Measurements from ENCODE around the gene ZNF687.
A peak's percentile ranks its signal among the peaks of the same experiment; 100 is the strongest.

ZNF687 gene

DNA sequence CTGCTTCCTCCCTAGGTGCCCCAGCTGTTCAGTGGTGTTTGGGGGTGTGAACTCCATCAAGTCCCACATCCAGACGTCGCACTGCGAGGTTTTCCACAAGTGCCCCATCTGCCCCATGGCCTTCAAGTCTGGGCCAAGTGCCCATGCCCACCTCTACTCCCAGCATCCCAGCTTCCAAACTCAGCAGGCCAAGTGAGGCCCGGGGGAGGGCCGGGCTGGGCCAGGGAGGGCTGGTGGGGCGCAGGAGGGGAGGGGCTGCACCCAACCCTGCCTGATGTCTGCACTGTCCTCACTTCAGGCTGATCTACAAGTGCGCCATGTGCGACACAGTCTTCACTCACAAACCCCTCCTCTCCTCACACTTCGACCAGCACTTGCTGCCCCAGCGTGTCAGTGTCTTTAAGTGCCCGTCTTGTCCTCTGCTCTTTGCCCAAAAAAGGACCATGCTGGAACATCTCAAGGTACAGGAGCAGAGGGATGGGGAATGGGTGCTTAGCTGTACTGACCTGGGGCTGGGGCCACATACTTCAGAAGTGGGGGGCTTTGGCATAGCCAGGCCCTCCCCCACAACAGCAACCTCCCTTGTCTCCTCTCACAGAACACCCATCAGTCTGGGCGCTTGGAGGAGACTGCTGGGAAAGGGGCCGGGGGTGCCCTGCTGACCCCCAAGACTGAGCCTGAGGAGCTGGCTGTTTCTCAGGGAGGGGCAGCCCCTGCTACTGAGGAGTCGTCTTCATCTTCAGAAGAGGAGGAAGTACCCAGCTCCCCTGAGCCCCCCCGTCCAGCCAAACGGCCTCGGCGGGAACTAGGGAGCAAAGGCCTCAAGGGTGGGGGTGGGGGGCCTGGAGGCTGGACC is 7.2 kb downstream of the ZNF687 start:
- Mint-ChIP-seq H3K36me3 (peaks cover 99% of the 10 kb centered on the region), H3K27ac (peak overlapping the region; percentile 91), H3K9me3 (no peaks in the 10 kb centered on the region), H3K4me3 (no peak overlapping the region), H3K4me1 (peaks cover 45% of the 10 kb centered on the region)
- DNase-seq (ENCODE audit: low spot score in 2 of 2): no peak
- no peak for ATAC-seq

DNA sequence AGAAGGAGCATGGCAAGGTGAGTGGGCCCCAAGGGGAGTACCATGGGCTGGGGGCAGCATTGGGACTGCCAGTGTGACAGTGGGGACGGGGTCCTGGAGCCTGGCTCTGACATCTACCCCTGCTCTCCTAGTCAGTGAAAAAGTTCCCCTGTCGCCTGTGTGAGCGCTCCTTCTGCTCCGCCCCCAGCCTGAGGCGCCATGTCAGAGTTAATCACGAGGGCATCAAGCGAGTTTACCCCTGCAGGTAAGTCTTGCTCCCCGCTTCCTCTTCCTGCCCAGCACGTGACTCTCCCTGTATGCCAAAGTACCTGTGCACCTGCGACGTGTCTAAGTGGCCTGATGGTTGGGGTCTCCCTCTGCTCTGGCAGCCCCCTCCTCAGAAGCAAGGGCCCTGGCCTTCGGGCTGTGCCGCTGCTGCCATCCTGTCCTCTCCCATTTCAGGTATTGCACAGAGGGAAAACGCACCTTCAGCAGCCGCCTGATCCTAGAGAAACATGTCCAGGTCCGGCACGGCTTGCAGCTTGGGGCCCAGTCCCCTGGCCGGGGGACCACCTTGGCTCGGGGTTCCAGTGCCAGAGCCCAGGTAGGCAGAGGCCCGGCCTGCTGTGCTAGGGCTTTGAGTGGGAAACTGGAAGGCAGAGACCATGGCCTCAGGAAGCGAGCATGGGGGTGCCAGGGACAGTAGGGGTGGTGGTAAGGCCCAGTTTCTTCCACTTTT is 8.1 kb downstream of the ZNF687 start:
- DNase-seq (ENCODE audit: low spot score in 2 of 2): no peak
- Mint-ChIP-seq H3K4me3 (no peak overlapping the region), H3K4me1 (peaks cover 40% of the 10 kb centered on the region), H3K27ac (peak overlapping the region; percentile 91), H3K9me3 (no peaks in the 10 kb centered on the region), H3K36me3 (peaks cover 99% of the 10 kb centered on the region)
- no peak for ATAC-seq

DNA sequence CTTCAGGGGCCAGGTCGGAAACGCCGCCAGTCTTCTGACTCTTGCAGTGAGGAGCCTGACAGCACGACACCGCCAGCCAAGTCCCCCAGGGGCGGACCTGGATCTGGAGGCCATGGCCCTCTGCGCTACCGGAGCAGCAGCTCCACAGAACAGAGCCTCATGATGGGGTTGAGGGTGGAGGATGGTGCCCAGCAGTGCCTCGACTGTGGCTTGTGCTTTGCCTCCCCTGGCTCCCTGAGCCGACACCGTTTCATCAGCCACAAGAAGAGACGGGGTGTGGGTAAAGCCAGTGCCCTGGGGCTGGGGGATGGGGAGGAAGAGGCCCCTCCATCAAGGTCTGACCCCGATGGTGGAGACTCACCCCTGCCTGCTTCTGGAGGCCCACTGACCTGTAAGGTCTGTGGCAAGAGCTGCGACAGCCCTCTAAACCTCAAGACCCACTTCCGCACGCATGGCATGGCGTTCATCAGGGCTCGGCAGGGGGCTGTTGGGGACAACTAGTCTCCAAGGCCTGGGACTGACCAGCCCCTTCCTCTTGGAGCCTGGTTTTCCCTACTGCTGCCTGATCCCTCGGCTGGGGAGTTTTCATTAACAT is 8.7 kb downstream of the ZNF687 start:
- ATAC-seq (peak; percentile 17), DNase-seq (ENCODE audit: low spot score in 2 of 2) (no peak)
- Mint-ChIP-seq H3K36me3 (peaks cover 99% of the 10 kb centered on the region), H3K9me3 (no peaks in the 10 kb centered on the region), H3K4me1 (peaks cover 38% of the 10 kb centered on the region), H3K27ac (peak overlapping the region; percentile 91), H3K4me3 (no peak overlapping the region)

DNA sequence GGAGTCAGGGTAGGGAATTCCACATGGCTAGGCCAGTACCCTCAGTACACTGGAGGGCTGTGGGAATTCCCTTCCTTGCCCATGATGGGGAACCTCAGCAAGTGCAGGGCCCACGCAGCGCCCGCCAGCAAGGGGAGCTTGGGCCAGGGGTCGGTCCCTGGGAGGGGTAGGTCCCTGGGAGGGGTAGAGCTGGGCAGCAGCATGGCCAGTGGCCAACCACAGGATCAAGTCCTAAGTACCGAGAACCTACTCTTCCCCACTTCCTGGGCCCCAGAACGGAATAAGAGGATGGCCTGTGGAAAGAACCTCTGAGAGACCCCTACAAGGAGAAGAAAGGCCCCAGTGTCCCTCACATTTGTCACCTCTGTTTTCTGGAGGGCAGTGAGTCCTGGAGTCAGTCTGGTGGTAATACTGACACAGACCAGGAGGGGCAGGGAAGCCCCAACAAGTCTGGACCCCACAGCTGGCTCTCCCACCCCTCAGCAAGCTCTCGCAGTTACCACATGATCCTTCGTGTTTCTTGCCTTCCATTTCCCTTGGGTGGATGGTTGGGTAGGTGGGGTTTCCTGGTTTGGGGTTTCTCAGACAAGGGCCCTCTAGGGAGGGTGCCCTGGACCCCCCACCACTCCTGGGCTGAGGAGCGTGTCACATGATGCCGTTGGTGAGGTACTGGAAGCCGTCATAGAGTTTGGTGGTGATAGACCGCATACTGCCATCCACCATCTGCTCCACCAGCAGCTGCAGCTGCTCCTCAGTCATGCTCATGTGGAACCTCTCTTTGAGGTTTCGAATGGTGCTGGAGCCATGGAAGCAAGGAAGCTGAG is 10.3 kb downstream of the ZNF687 start:
- Mint-ChIP-seq H3K4me1 (peaks cover 27% of the 10 kb centered on the region), H3K27ac (peak overlapping the region; percentile 70), H3K36me3 (peaks cover 99% of the 10 kb centered on the region), H3K4me3 (no peak overlapping the region), H3K9me3 (no peaks in the 10 kb centered on the region)
- ATAC-seq: peak; percentile 11
- DNase-seq (ENCODE audit: low spot score in 2 of 2): no peak

DNA sequence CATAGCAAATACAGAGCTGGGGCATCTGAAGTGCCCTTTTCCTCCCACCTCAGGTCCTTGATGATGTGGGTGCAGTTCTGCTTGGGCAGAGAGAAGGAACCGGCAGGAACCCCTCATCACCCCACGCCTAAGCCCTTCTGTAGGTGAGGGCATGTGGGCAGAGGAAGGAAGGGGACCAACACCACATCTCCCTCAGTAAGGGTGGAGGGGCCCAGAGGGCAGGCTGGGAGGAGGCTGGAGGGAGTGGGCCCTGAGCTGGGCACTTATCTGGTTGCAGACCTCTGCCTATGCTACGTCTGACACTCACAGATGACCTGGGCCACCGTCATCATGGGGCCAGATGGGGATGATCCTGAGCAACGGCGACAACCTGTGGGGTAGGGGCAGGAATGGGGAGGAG is 11.0 kb downstream of the ZNF687 start:
- H3K36me3 Mint-ChIP-seq: peaks cover 99% of the 10 kb centered on the region
- DNase-seq (ENCODE audit: low spot score in 2 of 2): no peak
- H3K27ac Mint-ChIP-seq: peak overlapping the region; percentile 70
- no peaks in the 10 kb centered on the region for H3K9me3 Mint-ChIP-seq
- ATAC-seq: no peak
- no peak overlapping the region for H3K4me3 Mint-ChIP-seq
- peaks cover 27% of the 10 kb centered on the region for H3K4me1 Mint-ChIP-seq

DNA sequence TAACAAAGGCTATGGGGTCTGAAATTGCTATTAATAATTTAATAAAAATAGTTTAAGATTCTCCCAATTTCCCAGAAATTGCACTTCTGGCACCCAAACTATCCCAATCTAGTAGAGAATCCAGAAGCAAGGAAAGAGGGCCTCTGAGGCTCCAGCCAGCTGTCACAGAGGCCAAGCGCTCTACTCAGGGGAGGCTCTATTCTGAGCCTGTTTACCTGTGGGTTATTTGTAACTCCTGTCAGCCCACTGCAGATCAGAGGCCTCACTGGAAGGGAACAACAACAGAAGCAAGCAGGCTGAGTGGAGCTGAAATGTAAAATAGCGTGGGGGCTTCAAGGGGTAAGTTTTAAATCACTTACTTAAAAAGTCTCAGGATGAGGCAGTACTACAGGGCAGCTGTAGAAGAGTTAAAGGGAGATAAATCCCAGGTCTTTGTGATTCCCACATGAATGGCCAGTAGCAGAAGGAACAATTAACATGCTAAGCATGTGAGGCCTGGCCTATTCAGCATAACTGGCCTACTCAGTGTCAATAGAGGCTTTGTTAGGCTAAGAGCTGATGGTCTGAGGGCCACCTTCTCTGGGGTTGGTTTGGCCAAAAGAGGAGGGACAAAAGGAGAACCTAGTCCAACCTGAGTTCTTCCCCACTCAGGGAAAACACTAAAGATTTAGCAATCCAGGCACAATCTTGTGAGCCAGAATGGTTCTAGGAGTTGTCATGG is 12.8 kb downstream of the ZNF687 start:
- Mint-ChIP-seq H3K9me3 (no peaks in the 10 kb centered on the region), H3K4me3 (no peak overlapping the region), H3K27ac (peak overlapping the region; percentile 79), H3K36me3 (peaks cover 99% of the 10 kb centered on the region), H3K4me1 (peaks cover 9% of the 10 kb centered on the region)
- ATAC-seq (no peak), DNase-seq (ENCODE audit: low spot score in 2 of 2) (no peak)

DNA sequence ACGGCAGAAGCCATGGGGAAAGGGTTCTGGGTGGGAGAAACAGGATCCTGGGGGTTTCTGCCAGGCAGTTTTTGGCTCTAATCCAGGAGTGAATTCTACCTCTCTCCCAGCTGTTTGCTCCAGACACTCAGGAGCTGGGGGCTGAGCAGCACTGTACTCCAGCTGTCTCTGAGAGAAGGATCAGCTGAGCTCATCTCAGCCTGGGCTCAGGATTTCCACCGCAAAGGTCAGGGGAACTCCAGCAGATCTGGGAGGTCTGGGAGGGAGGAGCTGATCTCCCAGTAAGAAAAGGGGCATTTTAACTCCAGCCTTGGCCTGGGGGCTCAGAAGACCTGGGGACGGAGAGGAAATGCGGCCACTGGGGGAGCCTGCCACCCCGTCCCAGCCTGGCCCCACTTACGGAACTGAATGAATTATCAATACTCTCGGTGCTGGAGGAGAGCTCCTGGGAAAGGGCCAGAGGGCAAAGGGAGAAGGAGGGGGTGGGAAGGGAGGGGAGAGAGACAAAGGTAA is 27.8 kb downstream of the ZNF687 start:
- Mint-ChIP-seq H3K27ac (peak overlapping the region; percentile 98), H3K4me1 (peaks cover 47% of the 10 kb centered on the region), H3K9me3 (no peaks in the 10 kb centered on the region), H3K4me3 (no peak overlapping the region), H3K36me3 (peaks cover 97% of the 10 kb centered on the region)
- DNase-seq (ENCODE audit: low spot score in 2 of 2): no peak
- ATAC-seq: no peak

DNA sequence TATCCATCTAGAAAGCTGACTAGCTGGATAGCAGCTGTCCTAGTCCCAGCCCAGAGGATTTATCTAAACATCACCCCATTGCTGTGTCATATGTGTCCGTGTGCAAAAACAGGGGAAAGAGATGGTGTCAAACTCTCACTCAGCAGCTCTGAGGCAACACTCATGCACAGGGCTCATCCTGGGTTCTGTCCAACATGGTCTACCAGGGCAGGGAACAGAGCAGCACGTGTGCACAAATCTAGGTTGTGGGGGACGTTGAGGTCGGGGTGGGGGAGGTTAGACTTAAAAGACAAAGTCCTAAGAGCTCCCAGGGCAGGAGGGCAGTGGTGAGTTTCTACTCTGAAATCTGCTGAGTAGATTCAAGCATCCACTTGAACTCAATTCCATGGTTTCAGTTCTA is 28.9 kb downstream of the ZNF687 start:
- no peaks in the 10 kb centered on the region for H3K9me3 Mint-ChIP-seq
- H3K36me3 Mint-ChIP-seq: peaks cover 97% of the 10 kb centered on the region
- H3K4me3 Mint-ChIP-seq: peak overlapping the region; percentile 59
- DNase-seq (ENCODE audit: low spot score in 2 of 2) (no peak), ATAC-seq (no peak)
- peak overlapping the region; percentile 98 for H3K27ac Mint-ChIP-seq
- peaks cover 47% of the 10 kb centered on the region for H3K4me1 Mint-ChIP-seq

DNA sequence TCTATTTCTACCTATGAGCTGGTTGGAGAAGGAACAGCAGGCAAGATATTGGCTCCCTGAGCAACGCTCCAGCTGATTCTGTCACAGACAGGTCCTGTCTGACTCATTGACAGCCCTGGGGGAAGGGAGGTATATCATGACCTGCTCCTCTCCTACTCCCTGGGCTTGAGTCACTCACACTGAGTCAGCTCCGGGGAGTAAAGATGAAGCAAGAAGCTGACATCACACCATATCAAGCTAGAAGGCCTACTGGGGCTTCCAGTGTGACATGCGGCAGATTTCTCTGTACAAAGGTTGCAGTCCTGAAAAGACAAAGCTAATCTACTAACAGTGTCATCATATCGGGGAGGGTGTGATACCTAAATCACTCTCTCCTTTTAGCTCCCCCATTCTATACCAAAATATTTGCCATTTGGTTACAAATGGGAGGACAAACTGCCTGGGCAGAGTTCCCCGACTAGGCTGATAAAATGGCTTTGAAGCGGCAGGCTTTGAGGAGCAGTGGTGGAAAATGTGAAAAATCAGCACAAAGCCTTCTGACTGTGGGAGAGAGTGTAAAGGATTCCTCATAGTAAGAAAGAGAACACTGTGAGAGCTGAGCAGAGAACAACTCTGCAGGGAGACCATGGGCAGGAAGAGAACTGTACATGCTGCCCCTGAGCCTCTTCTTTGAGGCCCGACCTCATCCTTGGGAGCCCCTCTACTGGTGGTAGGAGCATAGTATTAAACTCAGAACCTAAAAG is 29.7 kb downstream of the ZNF687 start:
- peak; percentile 51 to 80 for DNase-seq (ENCODE audit: low spot score in 2 of 2)
- Mint-ChIP-seq H3K27ac (peak overlapping the region; percentile 98), H3K4me1 (peaks cover 47% of the 10 kb centered on the region)

DNA sequence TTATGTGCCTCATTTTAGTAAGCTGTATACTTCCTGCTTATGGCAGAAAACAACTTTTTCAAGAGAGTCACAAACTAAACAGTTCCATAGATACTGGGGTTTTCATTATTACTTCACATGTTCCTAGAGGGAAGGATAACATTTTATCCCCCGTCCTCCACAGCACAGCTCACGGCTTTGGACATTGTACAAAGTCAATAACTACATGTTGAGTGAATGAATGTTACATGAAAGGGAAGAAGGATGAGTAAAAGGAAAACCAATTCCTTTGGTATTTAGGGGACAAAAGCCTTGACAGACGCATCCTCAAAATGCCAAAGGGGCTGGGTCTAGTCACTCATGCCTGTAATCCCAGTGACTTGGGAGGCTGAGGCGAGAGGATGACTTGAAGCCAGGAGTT is 30.3 kb downstream of the ZNF687 start:
- peak overlapping the region; percentile 59 for H3K4me3 Mint-ChIP-seq
- no peak for DNase-seq (ENCODE audit: low spot score in 2 of 2)

More for the DNA sequence above, 29.7 kb downstream of the ZNF687 start:
- peak; percentile 100 for ATAC-seq
- H3K9me3 Mint-ChIP-seq: no peaks in the 10 kb centered on the region
- H3K4me3 Mint-ChIP-seq: peak overlapping the region; percentile 59
- H3K36me3 Mint-ChIP-seq: peaks cover 97% of the 10 kb centered on the region

DNA sequence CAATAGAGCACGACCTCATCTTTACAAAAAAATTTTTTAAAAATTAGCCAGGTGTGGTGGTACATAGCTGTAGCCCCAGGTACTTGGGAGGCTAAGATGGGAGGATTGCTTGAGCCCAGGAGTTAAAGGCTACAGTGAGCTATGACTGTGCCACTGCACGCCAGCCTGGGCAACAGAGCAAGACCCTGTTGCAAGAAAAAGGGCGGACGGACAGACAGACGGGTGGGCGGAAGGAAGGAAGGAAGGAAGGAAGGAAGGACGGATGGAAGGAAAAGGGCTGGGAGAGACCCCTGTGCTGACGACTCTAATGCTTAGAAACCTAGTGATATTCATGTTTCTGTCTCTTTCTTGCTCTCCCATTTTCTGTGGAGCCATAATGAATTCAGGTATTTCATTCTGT is 30.7 kb downstream of the ZNF687 start:
- no peaks in the 10 kb centered on the region for H3K9me3 Mint-ChIP-seq
- DNase-seq (ENCODE audit: low spot score in 2 of 2) (no peak), ATAC-seq (no peak)
- peaks cover 53% of the 10 kb centered on the region for H3K4me1 Mint-ChIP-seq
- peak overlapping the region; percentile 98 for H3K27ac Mint-ChIP-seq
- H3K36me3 Mint-ChIP-seq: peaks cover 97% of the 10 kb centered on the region
- H3K4me3 Mint-ChIP-seq: no peak overlapping the region

More for the DNA sequence above, 30.3 kb downstream of the ZNF687 start:
- Mint-ChIP-seq H3K9me3 (no peaks in the 10 kb centered on the region), H3K27ac (peak overlapping the region; percentile 98), H3K36me3 (peaks cover 97% of the 10 kb centered on the region), H3K4me1 (peaks cover 49% of the 10 kb centered on the region)
- ATAC-seq: no peak

DNA sequence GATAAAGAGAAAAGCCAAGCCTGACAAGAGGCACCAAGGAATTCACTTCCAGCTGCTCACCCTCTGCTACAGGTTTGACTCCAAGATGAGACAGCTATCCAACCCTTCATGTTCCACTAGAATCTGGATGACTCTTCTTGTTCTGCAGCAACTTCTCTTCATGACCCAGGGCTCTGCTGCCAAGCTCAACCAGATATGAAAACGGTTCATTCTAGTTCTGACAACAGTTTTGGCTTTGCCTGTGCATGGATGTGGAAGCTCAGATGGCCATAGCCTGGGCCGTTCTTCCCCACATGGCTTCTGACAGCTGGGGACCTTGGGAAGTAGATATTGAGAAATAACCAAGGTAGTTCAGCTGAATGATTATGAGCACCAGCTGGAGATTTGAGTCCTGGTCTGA is 31.4 kb downstream of the ZNF687 start:
- DNase-seq (ENCODE audit: low spot score in 2 of 2) (no peak), ATAC-seq (no peak)
- H3K9me3 Mint-ChIP-seq: no peaks in the 10 kb centered on the region
- H3K27ac Mint-ChIP-seq: peak overlapping the region; percentile 98
- no peak overlapping the region for H3K4me3 Mint-ChIP-seq
- H3K36me3 Mint-ChIP-seq: peaks cover 97% of the 10 kb centered on the region
- H3K4me1 Mint-ChIP-seq: peaks cover 53% of the 10 kb centered on the region

DNA sequence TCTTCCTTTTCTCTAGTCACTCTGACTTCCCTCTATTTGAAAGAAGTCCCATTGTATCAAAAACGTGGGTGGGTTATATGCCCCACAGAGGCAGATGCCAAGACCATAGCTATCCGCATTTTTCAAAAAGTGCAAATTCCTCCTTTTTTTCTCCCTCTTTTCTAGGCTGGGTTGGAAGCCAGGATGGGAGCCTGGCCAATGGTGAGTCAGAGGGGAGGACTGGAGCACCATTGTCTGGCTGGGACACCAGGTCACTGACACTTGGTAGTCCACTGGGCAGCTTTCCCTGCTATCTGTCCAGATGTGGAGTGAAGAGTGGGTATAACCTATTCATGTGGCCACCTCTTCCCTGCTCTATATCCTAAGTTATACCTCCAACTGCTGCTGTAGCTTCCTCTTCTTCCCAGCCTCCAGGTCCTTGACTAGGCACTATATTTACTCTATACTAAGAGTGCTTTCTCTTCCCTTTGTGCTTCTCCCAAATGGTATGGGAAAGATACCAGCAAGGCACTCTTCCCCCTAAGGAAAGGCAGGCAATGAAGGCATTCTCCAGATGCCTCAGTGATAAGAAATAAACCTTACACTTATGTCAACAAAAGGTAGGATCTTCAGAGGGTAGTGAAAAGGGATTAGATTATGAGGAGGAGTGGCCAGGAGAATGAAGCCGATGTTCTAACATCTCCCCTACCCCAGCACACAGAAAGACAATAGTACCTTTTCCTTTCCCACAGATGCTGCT is 32.2 kb downstream of the ZNF687 start:
- ATAC-seq: no peak
- Mint-ChIP-seq H3K9me3 (no peaks in the 10 kb centered on the region), H3K4me1 (peaks cover 53% of the 10 kb centered on the region), H3K27ac (peak overlapping the region; percentile 98), H3K36me3 (peaks cover 96% of the 10 kb centered on the region), H3K4me3 (no peak overlapping the region)
- no peak for DNase-seq (ENCODE audit: low spot score in 2 of 2)
